Prostate gland (tissue), 2 donors: ENCODE measurements around the gene PAPPA2. TPM values are rescaled to one million over a fixed set of nuclear protein-coding genes. Genes with fewer than 3 reads are reported as not detected.
"Not testable (repeated sequence)": the region's sequence is repeated elsewhere in the genome, so short reads cannot be mapped to it uniquely, and the experiment has no call there.

Experiments
- DNase-seq: peaks from one replicate; pipeline ENCODE4 v3.0.0-alpha.2; 2019; ENCODE audit warnings: low spot score
- H3K27ac ChIP-seq, 2 donors: fragments of 200-600 bp; sonication (generic); 2 replicates each; pipeline ENCODE4 v1.5.1; 2017 to 2019
- H3K27me3 ChIP-seq: fragments of 200-600 bp; sonication (generic); replicated peaks from 2 replicates; pipeline ENCODE4 v1.5.1; 2019; ENCODE audit not compliant: insufficient read depth
- H3K36me3 ChIP-seq, 2 donors: fragments of 200-600 bp; sonication (generic); 1 replicate in 1 of 2; 2 replicates in 1 of 2; pipeline versions ENCODE4 v1.5.1 to v1.8.1; 2017 to 2019
- H3K4me1 ChIP-seq: fragments of 200-600 bp; sonication (generic); replicated peaks from 2 replicates; pipeline ENCODE4 v1.5.1; 2019
- H3K4me3 ChIP-seq, 2 donors: fragments of 200-600 bp; sonication (generic); 2 replicates each; pipeline ENCODE4 v1.5.1; 2017 to 2019
- H3K9me3 ChIP-seq: fragments of 200-600 bp; sonication (generic); 2 replicates; pipeline ENCODE4 v1.5.1; 2017
- CTCF ChIP-seq, 4 experiments: fragments of 200-600 bp in 2 of 4; fragments of 450-650 bp in 2 of 4; sonication (generic) in 2 of 4; IDR thresholded peaks; 1 replicate in 3 of 4; 2 replicates in 1 of 4; pipeline ENCODE4 v1.5.1; 2016 to 2019; ENCODE audit warnings: antibody characterized with exemption in 4 of 4, mild to moderate bottlenecking in 2 of 4, moderate library complexity in 2 of 4
- POLR2A ChIP-seq: fragments of 450-650 bp; IDR thresholded peaks from one replicate; pipeline ENCODE4 v1.6.1; 2016; ENCODE audit warnings: antibody characterized with exemption, mild to moderate bottlenecking
- POLR2AphosphoS5 ChIP-seq: sonication (generic); formaldehyde crosslinking; IDR thresholded peaks from one replicate; pipeline ENCODE4 v1.6.1; 2017; ENCODE audit warnings: antibody characterized with exemption
- WGBS: methylation state at CpG from one replicate; pipeline ENCODE4 v1.1.5; 2018; 5-methylcytosine and 5-hydroxymethylcytosine counted together
- intact Hi-C: fragments of 100-400 bp; cut with DNase I; formaldehyde crosslinking; loops from one replicate; pipeline ENCODE4 v1.14.2; 2022
- total RNA-seq, 2 donors: library from RNA; depleted of rRNA; stranded (reverse); fragments of >200 nt; gene quantifications; one replicate each; pipeline ENCODE4 v1.1.0, GENCODE V29; 2016

Gene PAPPA2
- total RNA-seq, 2 donors from 2014 or later: 0.36 to 1.9 TPM

GRCh38 chr1:176626572-176627061 lies 163.6 kb downstream of the PAPPA2 start:
- no peak for DNase-seq
- no peaks in the 10 kb centered on the region for H3K36me3 ChIP-seq
- 91% methylated on average over 4 of the region's 4 CpGs for WGBS
- H3K4me3 ChIP-seq: no peak overlapping the region
- H3K27ac ChIP-seq: no peak overlapping the region
- intact Hi-C loops: no loop called here
- no peaks in the 10 kb centered on the region for H3K9me3 ChIP-seq
- no peaks in the 10 kb centered on the region for H3K4me1 ChIP-seq
- TF ChIP-seq POLR2A (no peak), POLR2AphosphoS5 (no peak), CTCF (IDR thresholded peaks at IDR 0.05) (no peak)
- peaks cover 2% of the 10 kb centered on the region for H3K27me3 ChIP-seq

GRCh38 chr1:176628775-176629174 lies 165.8 kb downstream of the PAPPA2 start:
- no peak for DNase-seq
- no peaks in the 10 kb centered on the region for H3K36me3 ChIP-seq
- intact Hi-C loops: no loop called here
- H3K9me3 ChIP-seq: no peaks in the 10 kb centered on the region
- TF ChIP-seq CTCF (IDR thresholded peaks at IDR 0.05): no peak
- no peak for TF ChIP-seq POLR2AphosphoS5
- no peak for TF ChIP-seq POLR2A
- H3K4me1 ChIP-seq: no peaks in the 10 kb centered on the region
- WGBS: 54% methylated on average over 2 of the region's 2 CpGs
- H3K4me3 ChIP-seq: no peak overlapping the region
- no peak overlapping the region for H3K27ac ChIP-seq
- H3K27me3 ChIP-seq: peaks cover 2% of the 10 kb centered on the region

GRCh38 chr1:176634733-176635132 lies 171.8 kb downstream of the PAPPA2 start:
- DNase-seq, H3K9me3 ChIP-seq, H3K4me3 ChIP-seq, H3K4me1 ChIP-seq, H3K36me3 ChIP-seq, intact Hi-C loops, H3K27me3 ChIP-seq, H3K27ac ChIP-seq: not testable (repeated sequence)

GRCh38 chr1:176638713-176639526 lies 175.9 kb downstream of the PAPPA2 start:
- no peaks in the 10 kb centered on the region for H3K27me3 ChIP-seq
- WGBS: 42% methylated on average over 3 of the region's 3 CpGs
- TF ChIP-seq CTCF (IDR thresholded peaks at IDR 0.05): no peak
- no peak for TF ChIP-seq POLR2A
- TF ChIP-seq POLR2AphosphoS5: no peak
- H3K9me3 ChIP-seq: no peaks in the 10 kb centered on the region
- intact Hi-C loops: no loop called here
- DNase-seq: no peak
- no peak overlapping the region for H3K4me3 ChIP-seq
- H3K4me1 ChIP-seq: no peaks in the 10 kb centered on the region
- H3K27ac ChIP-seq: no peak overlapping the region
- no peaks in the 10 kb centered on the region for H3K36me3 ChIP-seq

GRCh38 chr1:176643536-176643935 lies 180.6 kb downstream of the PAPPA2 start:
- no peak for DNase-seq
- no peak overlapping the region for H3K4me3 ChIP-seq
- intact Hi-C loops: no loop called here
- no peaks in the 10 kb centered on the region for H3K27me3 ChIP-seq
- no peaks in the 10 kb centered on the region for H3K36me3 ChIP-seq
- TF ChIP-seq CTCF (IDR thresholded peaks at IDR 0.05): no peak
- TF ChIP-seq POLR2A: no peak
- TF ChIP-seq POLR2AphosphoS5: no peak
- no peaks in the 10 kb centered on the region for H3K9me3 ChIP-seq
- 68% methylated on average over 3 of the region's 3 CpGs for WGBS
- no peak overlapping the region for H3K27ac ChIP-seq
- H3K4me1 ChIP-seq: no peaks in the 10 kb centered on the region
